ENCODE measurements around the gene WLS. TPM values are rescaled to one million over a fixed set of nuclear protein-coding genes. Genes with fewer than 3 reads are reported as not detected.

Gene WLS
- total and polyA plus RNA-seq, 10 of the 15 experiments (the other 5 are each of a cell fraction or from before 2014, with no cell fraction given): 0.04 to 0.36 TPM; not detected in 8

DNA sequence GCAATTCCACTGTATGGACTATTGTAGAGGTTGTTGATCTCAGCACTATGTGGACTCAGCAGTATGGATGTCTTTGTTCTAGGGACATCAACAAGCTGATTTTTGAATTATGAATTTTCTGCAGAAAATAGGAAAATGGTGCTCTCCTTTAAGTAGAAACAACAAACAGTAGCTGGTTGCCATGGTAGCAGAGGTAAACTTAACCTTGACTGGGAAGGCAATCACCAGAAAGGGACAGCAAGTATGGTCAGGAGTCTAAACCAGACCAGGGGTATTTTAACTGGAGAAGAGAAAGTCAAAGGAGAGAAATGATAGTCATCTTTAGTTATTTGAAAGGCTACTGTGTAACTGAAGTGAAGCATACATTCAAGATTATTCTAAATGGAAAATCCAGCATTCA, 22.3 kb downstream of the WLS start:
- Histone ChIP-seq H2AFZ (ENCODE audit: control insufficient read depth, low read depth, low read length) (no peak overlapping the region), H3K4me1 (ENCODE audit: control insufficient read depth, insufficient read depth, low read length) (no peaks in the 10 kb centered on the region), H3K79me2 (ENCODE audit: control insufficient read depth, insufficient read depth, low read length) (no peaks in the 10 kb centered on the region), H3K4me2 (ENCODE audit: control insufficient read depth, insufficient read depth) (no peak overlapping the region), H3K27ac (ENCODE audit: control insufficient read depth, insufficient read depth) (no peak overlapping the region), H3K9me3 (replicated peaks; ENCODE audit: control insufficient read depth, insufficient read depth, low read length) (no peaks in the 10 kb centered on the region), H3K9ac (ENCODE audit: control insufficient read depth, insufficient read depth, low read length) (no peak overlapping the region), H3K27me3 (replicated peaks in 1 of 2; ENCODE audit: control insufficient read depth in 2 of 2, insufficient read depth in 2 of 2, low read length in 1 of 2) (no peaks in the 10 kb centered on the region; a peak in 1 of 4 replicates), H3K4me3 (no peak overlapping the region), H3K36me3 (ENCODE audit: control insufficient read depth in 2 of 2, insufficient read depth in 2 of 2, low read length in 1 of 2) (no peaks in the 10 kb centered on the region), H4K20me1 (ENCODE audit: control insufficient read depth, insufficient read depth) (no peaks in the 10 kb centered on the region)
- BruUV-seq (replicated peaks): no TSS peak
- DNase-seq (ENCODE audit: low read depth, low spot score) (no peak), FAIRE-seq (no peak), ATAC-seq (no peak)
- SMC1A ChIA-PET (ENCODE audit: uncharacterized antibody, unreplicated experiment): interaction anchor here (1.0 kb wide), 1 partner anchor 9 kb away, joined by 4 read pairs; no protein-coding TSS in a partner anchor
- TF ChIP-seq STAT1 (conservative IDR thresholded peaks at IDR 0.05) (no peak), ZBED1 (IDR thresholded peaks at IDR 0.05; ENCODE audit: borderline replicate concordance) (no peak), YBX1 (IDR thresholded peaks at IDR 0.05) (no peak), TAF1 (IDR thresholded peaks at IDR 0.05; ENCODE audit: borderline replicate concordance, low read depth, low read length) (no peak), POLR2AphosphoS5 (IDR thresholded peaks at IDR 0.05; ENCODE audit: low read length) (no peak), ZSCAN29 (IDR thresholded peaks at IDR 0.05) (no peak), RELA (IDR thresholded peaks at IDR 0.05; ENCODE audit: borderline replicate concordance, partially characterized antibody) (no peak), BACH1 (IDR thresholded peaks at IDR 0.05; ENCODE audit: borderline replicate concordance) (no peak), EZH2 (IDR thresholded peaks at IDR 0.05; ENCODE audit: borderline replicate concordance, control insufficient read depth, low read depth, low read length) (no peak), PAX5 (IDR thresholded peaks at IDR 0.05; ENCODE audit: borderline replicate concordance, low read depth, low read length) (no peak), PBX3 (IDR thresholded peaks at IDR 0.05; ENCODE audit: insufficient replicate concordance, low read depth, low read length) (no peak)
- TF ChIP-seq, protein P1, sequence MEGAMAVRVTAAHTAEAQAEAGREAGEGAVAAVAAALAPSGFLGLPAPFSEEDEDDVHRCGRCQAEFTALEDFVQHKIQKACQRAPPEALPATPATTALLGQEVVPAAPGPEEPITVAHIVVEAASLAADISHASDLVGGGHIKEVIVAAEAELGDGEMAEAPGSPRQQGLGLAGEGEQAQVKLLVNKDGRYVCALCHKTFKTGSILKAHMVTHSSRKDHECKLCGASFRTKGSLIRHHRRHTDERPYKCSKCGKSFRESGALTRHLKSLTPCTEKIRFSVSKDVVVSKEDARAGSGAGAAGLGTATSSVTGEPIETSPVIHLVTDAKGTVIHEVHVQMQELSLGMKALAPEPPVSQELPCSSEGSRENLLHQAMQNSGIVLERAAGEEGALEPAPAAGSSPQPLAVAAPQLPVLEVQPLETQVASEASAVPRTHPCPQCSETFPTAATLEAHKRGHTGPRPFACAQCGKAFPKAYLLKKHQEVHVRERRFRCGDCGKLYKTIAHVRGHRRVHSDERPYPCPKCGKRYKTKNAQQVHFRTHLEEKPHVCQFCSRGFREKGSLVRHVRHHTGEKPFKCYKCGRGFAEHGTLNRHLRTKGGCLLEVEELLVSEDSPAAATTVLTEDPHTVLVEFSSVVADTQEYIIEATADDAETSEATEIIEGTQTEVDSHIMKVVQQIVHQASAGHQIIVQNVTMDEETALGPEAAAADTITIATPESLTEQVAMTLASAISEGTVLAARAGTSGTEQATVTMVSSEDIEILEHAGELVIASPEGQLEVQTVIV (IDR thresholded peaks at IDR 0.05; ENCODE audit: borderline replicate concordance, partially characterized antibody): no peak
- TF ChIP-seq, protein P2, sequence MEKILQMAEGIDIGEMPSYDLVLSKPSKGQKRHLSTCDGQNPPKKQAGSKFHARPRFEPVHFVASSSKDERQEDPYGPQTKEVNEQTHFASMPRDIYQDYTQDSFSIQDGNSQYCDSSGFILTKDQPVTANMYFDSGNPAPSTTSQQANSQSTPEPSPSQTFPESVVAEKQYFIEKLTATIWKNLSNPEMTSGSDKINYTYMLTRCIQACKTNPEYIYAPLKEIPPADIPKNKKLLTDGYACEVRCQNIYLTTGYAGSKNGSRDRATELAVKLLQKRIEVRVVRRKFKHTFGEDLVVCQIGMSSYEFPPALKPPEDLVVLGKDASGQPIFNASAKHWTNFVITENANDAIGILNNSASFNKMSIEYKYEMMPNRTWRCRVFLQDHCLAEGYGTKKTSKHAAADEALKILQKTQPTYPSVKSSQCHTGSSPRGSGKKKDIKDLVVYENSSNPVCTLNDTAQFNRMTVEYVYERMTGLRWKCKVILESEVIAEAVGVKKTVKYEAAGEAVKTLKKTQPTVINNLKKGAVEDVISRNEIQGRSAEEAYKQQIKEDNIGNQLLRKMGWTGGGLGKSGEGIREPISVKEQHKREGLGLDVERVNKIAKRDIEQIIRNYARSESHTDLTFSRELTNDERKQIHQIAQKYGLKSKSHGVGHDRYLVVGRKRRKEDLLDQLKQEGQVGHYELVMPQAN (conservative IDR thresholded peaks at IDR 0.05): no peak
- TF ChIP-seq, protein P3, sequence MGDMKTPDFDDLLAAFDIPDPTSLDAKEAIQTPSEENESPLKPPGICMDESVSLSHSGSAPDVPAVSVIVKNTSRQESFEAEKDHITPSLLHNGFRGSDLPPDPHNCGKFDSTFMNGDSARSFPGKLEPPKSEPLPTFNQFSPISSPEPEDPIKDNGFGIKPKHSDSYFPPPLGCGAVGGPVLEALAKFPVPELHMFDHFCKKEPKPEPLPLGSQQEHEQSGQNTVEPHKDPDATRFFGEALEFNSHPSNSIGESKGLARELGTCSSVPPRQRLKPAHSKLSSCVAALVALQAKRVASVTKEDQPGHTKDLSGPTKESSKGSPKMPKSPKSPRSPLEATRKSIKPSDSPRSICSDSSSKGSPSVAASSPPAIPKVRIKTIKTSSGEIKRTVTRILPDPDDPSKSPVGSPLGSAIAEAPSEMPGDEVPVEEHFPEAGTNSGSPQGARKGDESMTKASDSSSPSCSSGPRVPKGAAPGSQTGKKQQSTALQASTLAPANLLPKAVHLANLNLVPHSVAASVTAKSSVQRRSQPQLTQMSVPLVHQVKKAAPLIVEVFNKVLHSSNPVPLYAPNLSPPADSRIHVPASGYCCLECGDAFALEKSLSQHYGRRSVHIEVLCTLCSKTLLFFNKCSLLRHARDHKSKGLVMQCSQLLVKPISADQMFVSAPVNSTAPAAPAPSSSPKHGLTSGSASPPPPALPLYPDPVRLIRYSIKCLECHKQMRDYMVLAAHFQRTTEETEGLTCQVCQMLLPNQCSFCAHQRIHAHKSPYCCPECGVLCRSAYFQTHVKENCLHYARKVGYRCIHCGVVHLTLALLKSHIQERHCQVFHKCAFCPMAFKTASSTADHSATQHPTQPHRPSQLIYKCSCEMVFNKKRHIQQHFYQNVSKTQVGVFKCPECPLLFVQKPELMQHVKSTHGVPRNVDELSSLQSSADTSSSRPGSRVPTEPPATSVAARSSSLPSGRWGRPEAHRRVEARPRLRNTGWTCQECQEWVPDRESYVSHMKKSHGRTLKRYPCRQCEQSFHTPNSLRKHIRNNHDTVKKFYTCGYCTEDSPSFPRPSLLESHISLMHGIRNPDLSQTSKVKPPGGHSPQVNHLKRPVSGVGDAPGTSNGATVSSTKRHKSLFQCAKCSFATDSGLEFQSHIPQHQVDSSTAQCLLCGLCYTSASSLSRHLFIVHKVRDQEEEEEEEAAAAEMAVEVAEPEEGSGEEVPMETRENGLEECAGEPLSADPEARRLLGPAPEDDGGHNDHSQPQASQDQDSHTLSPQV (IDR thresholded peaks at IDR 0.05): no peak
- TF ChIP-seq, protein P4, sequence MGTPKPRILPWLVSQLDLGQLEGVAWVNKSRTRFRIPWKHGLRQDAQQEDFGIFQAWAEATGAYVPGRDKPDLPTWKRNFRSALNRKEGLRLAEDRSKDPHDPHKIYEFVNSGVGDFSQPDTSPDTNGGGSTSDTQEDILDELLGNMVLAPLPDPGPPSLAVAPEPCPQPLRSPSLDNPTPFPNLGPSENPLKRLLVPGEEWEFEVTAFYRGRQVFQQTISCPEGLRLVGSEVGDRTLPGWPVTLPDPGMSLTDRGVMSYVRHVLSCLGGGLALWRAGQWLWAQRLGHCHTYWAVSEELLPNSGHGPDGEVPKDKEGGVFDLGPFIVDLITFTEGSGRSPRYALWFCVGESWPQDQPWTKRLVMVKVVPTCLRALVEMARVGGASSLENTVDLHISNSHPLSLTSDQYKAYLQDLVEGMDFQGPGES (IDR thresholded peaks at IDR 0.05): no peak
- in situ Hi-C loops (cut with MboI): no loop called here
- POLR2A ChIA-PET: no interaction called here
- CTCF ChIA-PET: no interaction called here
- intact Hi-C loops (cut with micrococcal nuclease; ENCODE audit: unreplicated experiment): loop anchor here (5.0 kb wide), 1 partner anchor 88 kb away; no protein-coding TSS in a partner anchor
- RAD21 ChIA-PET (ENCODE audit: unreplicated experiment): no interaction called here

Data from GM12878 (cell line).